ENCODE results near the gene LRRC75A.
"Not testable (repeated sequence)": the region's sequence is repeated elsewhere in the genome, so short reads cannot be mapped to it uniquely, and the experiment has no call there.

- TF ChIP-seq CTCF (IDR thresholded peaks at IDR 0.05); POLR2AphosphoS5 (IDR thresholded peaks at IDR 0.05; ENCODE audit: low read depth, low read length); REST (IDR thresholded peaks at IDR 0.05; ENCODE audit: insufficient read depth in 1 of 2, low read depth in 2 of 2, low read length in 1 of 2); SIN3A (IDR thresholded peaks at IDR 0.05; ENCODE audit: borderline replicate concordance, insufficient read depth, low read depth, low read length): not testable (repeated sequence)
Measured at GRCh38 chr17:16396693-16397092, 95.3 kb downstream of the LRRC75A start.

Data from Panc1 (cell line).